Activated CD4-positive, CD25-positive, alpha-beta regulatory T cell treated with anti-CD3 and anti-CD28 coated beads, Interleukin-2, amount 50 U/mL, for 72 hours (primary cell): ENCODE results near the gene CYP1A1.
"Not testable (repeated sequence)": the region's sequence is repeated elsewhere in the genome, so short reads cannot be mapped to it uniquely, and the experiment has no call there.

Experiments
- DNase-seq: peaks from one replicate; pipeline ENCODE4 v3.0.0; 2021

CYP1A1 gene

GRCh38 chr15:74725225-74725774 is at the start of gene CYP1A1:
CYP1A1 (minus strand) TSS chr15:74725528; CDS start chr15:74723097, 2,431 bp downstream.
- DNase-seq: peak; percentile 52

GRCh38 chr15:74773731-74774252 is 48.5 kb upstream of the CYP1A1 start:
- DNase-seq: no peak

GRCh38 chr15:74773329-74773728 is 48.0 kb upstream of the CYP1A1 start:
- DNase-seq: no peak

GRCh38 chr15:74770211-74770903 is 45.0 kb upstream of the CYP1A1 start:
- DNase-seq: no peak

GRCh38 chr15:74769463-74770025 is 44.2 kb upstream of the CYP1A1 start:
- no peak for DNase-seq

GRCh38 chr15:74768771-74769342 is 43.5 kb upstream of the CYP1A1 start:
- DNase-seq: peak; percentile 66

GRCh38 chr15:74768099-74768770 is 42.9 kb upstream of the CYP1A1 start:
- DNase-seq: no peak

- no peak for DNase-seq
Measured at GRCh38 chr15:74767167-74768098, 42.1 kb upstream of the CYP1A1 start.

- DNase-seq: no peak
Measured at GRCh38 chr15:74763416-74763815, 38.1 kb upstream of the CYP1A1 start.

GRCh38 chr15:74762791-74763150 is 37.4 kb upstream of the CYP1A1 start:
- DNase-seq: no peak

- no peak for DNase-seq
Measured at GRCh38 chr15:74758736-74759135, 33.4 kb upstream of the CYP1A1 start.

GRCh38 chr15:74754593-74755215 is 29.4 kb upstream of the CYP1A1 start:
- no peak for DNase-seq

- DNase-seq: no peak
Measured at GRCh38 chr15:74752531-74752930, 27.2 kb upstream of the CYP1A1 start.

GRCh38 chr15:74752011-74752410 is 26.7 kb upstream of the CYP1A1 start:
- DNase-seq: no peak

GRCh38 chr15:74750751-74751150 is 25.4 kb upstream of the CYP1A1 start:
- DNase-seq: no peak

- DNase-seq: no peak
Measured at GRCh38 chr15:74749832-74750231, 24.5 kb upstream of the CYP1A1 start.

GRCh38 chr15:74748322-74748946 is 23.1 kb upstream of the CYP1A1 start, which contains the start of gene CYP1A2:
CYP1A2 (plus strand) TSS chr15:74748845; CDS start chr15:74749739, 894 bp downstream.
- no peak for DNase-seq

GRCh38 chr15:74746389-74746788 is 21.1 kb upstream of the CYP1A1 start:
- DNase-seq: no peak

- DNase-seq: no peak
Measured at GRCh38 chr15:74742422-74742821, 17.1 kb upstream of the CYP1A1 start.

GRCh38 chr15:74738239-74738638 is 12.9 kb upstream of the CYP1A1 start:
- not testable (repeated sequence) for DNase-seq

- no peak for DNase-seq
Measured at GRCh38 chr15:74735305-74735704, 10.0 kb upstream of the CYP1A1 start.
